Upper lobe of left lung (tissue), 6 donors: ENCODE data around the gene WNT3. TPM values are rescaled to one million over a fixed set of nuclear protein-coding genes. Genes with fewer than 3 reads are reported as not detected.

Experiments used
- ATAC-seq, 2 donors: fragments of 200-7000 bp; cut with Tn5 transposase; one replicate each; pipeline ENCODE4 v1.9.1; 2022; ENCODE audit warnings: mild to moderate bottlenecking in 2 of 2, moderate library complexity in 2 of 2; ENCODE audit not compliant: low FRiP score in 2 of 2
- DNase-seq, 2 donors: peaks; one replicate each; pipeline ENCODE4 v3.0.0-alpha.2; 2019 to 2020
- H3K27ac ChIP-seq, 4 donors: fragments of 200-600 bp; sonication (generic); one replicate each; pipeline ENCODE4 v1.5.1; 2016 to 2019
- H3K27me3 ChIP-seq, 4 donors: fragments of 200-600 bp; sonication (generic); one replicate each; pipeline ENCODE4 v1.5.1; 2017 to 2019
- H3K36me3 ChIP-seq, 4 donors: fragments of 200-600 bp; sonication (generic); one replicate each; pipeline ENCODE4 v1.5.1; 2016 to 2019
- H3K4me1 ChIP-seq, 4 donors: fragments of 200-600 bp; sonication (generic); one replicate each; pipeline ENCODE4 v1.5.1; 2018 to 2019
- H3K4me3 ChIP-seq, 4 donors: fragments of 200-600 bp; sonication (generic); one replicate each; pipeline ENCODE4 v1.5.1; 2017 to 2019; ENCODE audit warnings: mild to moderate bottlenecking in 2 of 4, moderate library complexity in 1 of 4
- H3K9me3 ChIP-seq, 4 donors: fragments of 200-600 bp; sonication (generic); one replicate each; pipeline ENCODE4 v1.5.1; 2018 to 2019
- CTCF ChIP-seq, 6 experiments: fragments of 450-650 bp in 4 of 6; fragments of 200-600 bp in 2 of 6; sonication (generic) in 2 of 6; IDR thresholded peaks; one replicate each; pipeline ENCODE4 v1.5.1; 2016 to 2019; ENCODE audit warnings: antibody characterized with exemption in 6 of 6
- EP300 ChIP-seq, 4 donors: sonication (generic); formaldehyde crosslinking; IDR thresholded peaks; one replicate each; pipeline ENCODE4 v1.5.1; 2017; ENCODE audit warnings: antibody characterized with exemption in 4 of 4, control low read depth in 2 of 4
- POLR2A ChIP-seq, 4 donors: fragments of 450-650 bp; IDR thresholded peaks; one replicate each; pipeline ENCODE4 v1.5.1; 2016 to 2017; ENCODE audit warnings: antibody characterized with exemption in 4 of 4, mild to moderate bottlenecking in 2 of 4
- POLR2AphosphoS5 ChIP-seq, 2 donors: sonication (generic); formaldehyde crosslinking; IDR thresholded peaks; one replicate each; pipeline ENCODE4 v1.5.1; 2017; ENCODE audit warnings: antibody characterized with exemption in 2 of 2
- WGBS, 2 donors: methylation state at CpG; one replicate each; pipeline ENCODE4 v1.1.5; 2017 to 2018; 5-methylcytosine and 5-hydroxymethylcytosine counted together
- total RNA-seq, 6 donors: library from RNA; depleted of rRNA in 4 of 6; stranded (reverse); fragments of >200 nt in 4 of 6; gene quantifications; one replicate each; pipeline versions ENCODE4 v1.1.0 to v1.2.1, GENCODE V29; 2016 to 2021
- donor health status: DM: no; HTN: no; CAD: no; lungs with moderate emphysema.
- donor health status: DM: no; HTN: yes; CAD: no; lungs with severe emphysema.

WNT3 gene
- total RNA-seq, 6 donors from 2014 or later, result 1.1 to 4.6 (median 1.9) TPM

GRCh38 chr17:46787478-46787877, 31.0 kb downstream of the WNT3 start:
- TF ChIP-seq POLR2AphosphoS5 (IDR thresholded peaks at IDR 0.05) (no peak), CTCF (IDR thresholded peaks at IDR 0.05) (no peak), EP300 (IDR thresholded peaks at IDR 0.05) (no peak)
- no peak overlapping the region for H3K4me3 ChIP-seq
- H3K36me3 ChIP-seq, result no peaks in the 10 kb centered on the region
- DNase-seq (peak in 1 of 2 donors; percentile 75), ATAC-seq (no peak)
- H3K4me1 ChIP-seq, result peaks cover 0 to 3% (median 0%) of the 10 kb centered on the region in 4 donors
- H3K9me3 ChIP-seq, result peaks cover 0 to 6% (median 0%) of the 10 kb centered on the region in 4 donors
- 93 to 94% methylated on average over 6 to 13 of the region's 13 CpGs for WGBS, 2 donors
- no peaks in the 10 kb centered on the region for H3K27me3 ChIP-seq
- no peak overlapping the region for H3K27ac ChIP-seq

- TF ChIP-seq EP300 (IDR thresholded peaks at IDR 0.05), result no peak
- no peak for TF ChIP-seq CTCF (IDR thresholded peaks at IDR 0.05)
- no peak for TF ChIP-seq POLR2AphosphoS5 (IDR thresholded peaks at IDR 0.05)
- no peak for TF ChIP-seq POLR2A (IDR thresholded peaks at IDR 0.05)
- Histone ChIP-seq H3K4me3 (no peak overlapping the region), H3K36me3 (no peaks in the 10 kb centered on the region), H3K27ac (no peak overlapping the region), H3K4me1 (peaks cover 0 to 3% (median 0%) of the 10 kb centered on the region in 4 donors), H3K27me3 (no peaks in the 10 kb centered on the region), H3K9me3 (peaks cover 0 to 6% (median 0%) of the 10 kb centered on the region in 4 donors)
- WGBS, 2 donors, result 49 to 52% methylated on average over 6 to 7 of the region's 7 CpGs
- no peak for ATAC-seq
- peak in 1 of 2 donors; percentile 49 for DNase-seq
These were observed 32.8 kb downstream of the WNT3 start for GRCh38 chr17:46785696-46786095.

GRCh38 chr17:46783031-46783593, 35.4 kb downstream of the WNT3 start:
- Histone ChIP-seq H3K4me1 (peaks cover 0 to 3% (median 0%) of the 10 kb centered on the region in 4 donors), H3K27me3 (no peaks in the 10 kb centered on the region), H3K27ac (no peak overlapping the region), H3K4me3 (no peak overlapping the region), H3K36me3 (no peaks in the 10 kb centered on the region), H3K9me3 (no peaks in the 10 kb centered on the region)
- WGBS, 2 donors, result 61 to 80% methylated on average over 1 to 6 of the region's 7 CpGs
- ATAC-seq (no peak), DNase-seq (no peak)
- TF ChIP-seq EP300 (IDR thresholded peaks at IDR 0.05) (no peak), POLR2A (IDR thresholded peaks at IDR 0.05) (no peak), POLR2AphosphoS5 (IDR thresholded peaks at IDR 0.05) (no peak), CTCF (IDR thresholded peaks at IDR 0.05) (no peak)

- H3K9me3 ChIP-seq, result no peaks in the 10 kb centered on the region
- H3K27me3 ChIP-seq, result no peaks in the 10 kb centered on the region
- ATAC-seq (peak in 1 of 2 donors; percentile 78), DNase-seq (peak in 1 of 2 donors; percentile 76)
- H3K4me3 ChIP-seq, result no peak overlapping the region
- WGBS, 2 donors, result 62 to 64% methylated on average over 9 of the region's 9 CpGs
- no peak overlapping the region for H3K27ac ChIP-seq
- TF ChIP-seq CTCF (IDR thresholded peaks at IDR 0.05), result peak; percentile 39 to 73 (median 53)
- TF ChIP-seq POLR2AphosphoS5 (IDR thresholded peaks at IDR 0.05), result no peak
- TF ChIP-seq POLR2A (IDR thresholded peaks at IDR 0.05), result no peak
- H3K4me1 ChIP-seq, result peaks cover 0 to 3% (median 0%) of the 10 kb centered on the region in 4 donors
- no peaks in the 10 kb centered on the region for H3K36me3 ChIP-seq
These were observed 36.1 kb downstream of the WNT3 start for GRCh38 chr17:46782250-46782953.
